Measurements from ENCODE around the gene TCF12.
"Not testable (repeated sequence)": the region's sequence is repeated elsewhere in the genome, so short reads cannot be mapped to it uniquely, and the experiment has no call there.

DNA sequence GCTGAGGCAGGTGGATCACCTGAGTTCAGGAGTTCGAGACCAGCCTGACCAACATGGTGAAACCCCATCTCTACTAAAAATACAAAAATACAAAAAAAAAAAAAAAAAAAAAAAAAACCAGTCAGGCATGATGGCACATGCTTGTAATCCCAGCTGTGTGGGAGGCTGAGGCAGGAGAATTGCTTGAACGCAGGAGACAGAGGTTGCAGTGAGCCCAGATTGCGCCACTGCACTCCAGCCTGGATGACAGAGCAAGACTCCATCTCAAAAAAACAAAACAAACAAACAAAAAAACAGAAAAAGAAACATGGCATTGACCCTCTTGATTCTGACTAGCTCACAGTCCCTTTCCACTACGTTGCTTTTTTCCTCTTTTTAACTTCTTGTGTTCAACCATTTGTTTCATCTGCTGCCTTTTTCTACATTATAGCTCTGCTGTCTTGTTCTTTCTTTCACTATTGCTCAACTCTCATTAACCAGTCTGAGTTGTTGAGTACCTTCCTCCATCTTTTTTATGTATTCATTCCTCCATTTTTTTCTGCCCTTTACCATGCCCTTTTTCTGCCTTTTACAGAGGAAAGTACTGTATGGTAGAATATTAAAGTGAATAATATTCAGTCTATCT is 179.6 kb downstream of the TCF12 start:
- TF ChIP-seq, protein P1, sequence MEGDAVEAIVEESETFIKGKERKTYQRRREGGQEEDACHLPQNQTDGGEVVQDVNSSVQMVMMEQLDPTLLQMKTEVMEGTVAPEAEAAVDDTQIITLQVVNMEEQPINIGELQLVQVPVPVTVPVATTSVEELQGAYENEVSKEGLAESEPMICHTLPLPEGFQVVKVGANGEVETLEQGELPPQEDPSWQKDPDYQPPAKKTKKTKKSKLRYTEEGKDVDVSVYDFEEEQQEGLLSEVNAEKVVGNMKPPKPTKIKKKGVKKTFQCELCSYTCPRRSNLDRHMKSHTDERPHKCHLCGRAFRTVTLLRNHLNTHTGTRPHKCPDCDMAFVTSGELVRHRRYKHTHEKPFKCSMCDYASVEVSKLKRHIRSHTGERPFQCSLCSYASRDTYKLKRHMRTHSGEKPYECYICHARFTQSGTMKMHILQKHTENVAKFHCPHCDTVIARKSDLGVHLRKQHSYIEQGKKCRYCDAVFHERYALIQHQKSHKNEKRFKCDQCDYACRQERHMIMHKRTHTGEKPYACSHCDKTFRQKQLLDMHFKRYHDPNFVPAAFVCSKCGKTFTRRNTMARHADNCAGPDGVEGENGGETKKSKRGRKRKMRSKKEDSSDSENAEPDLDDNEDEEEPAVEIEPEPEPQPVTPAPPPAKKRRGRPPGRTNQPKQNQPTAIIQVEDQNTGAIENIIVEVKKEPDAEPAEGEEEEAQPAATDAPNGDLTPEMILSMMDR (IDR thresholded peaks at IDR 0.05): not testable (repeated sequence)
- not testable (repeated sequence) for TF ChIP-seq POLR2A (IDR thresholded peaks at IDR 0.05)
